Epithelial cell of esophagus (primary cell): ENCODE data around the gene IL17RB.
A peak's percentile ranks its signal among the peaks of the same experiment; 100 is the strongest.

Experiments used
- DNase-seq: peaks from one replicate; pipeline ENCODE4 v3.0.0; 2010; ENCODE audit warnings: low read depth
- H3K4me3 ChIP-seq: 2 replicates; pipeline ENCODE4 v1.5.1; 2011; ENCODE audit warnings: mild to moderate bottlenecking, low read length, control low read depth
- TF ChIP-seq, protein P1 (sequence below): IDR thresholded peaks from 2 replicates; pipeline ENCODE4 v1.5.1; 2011; ENCODE audit warnings: low read depth, mild to moderate bottlenecking, low read length, control low read depth, inconsistent platforms; ENCODE audit not compliant: insufficient read depth; ENCODE audit errors: missing control alignments

The IL17RB gene

DNA sequence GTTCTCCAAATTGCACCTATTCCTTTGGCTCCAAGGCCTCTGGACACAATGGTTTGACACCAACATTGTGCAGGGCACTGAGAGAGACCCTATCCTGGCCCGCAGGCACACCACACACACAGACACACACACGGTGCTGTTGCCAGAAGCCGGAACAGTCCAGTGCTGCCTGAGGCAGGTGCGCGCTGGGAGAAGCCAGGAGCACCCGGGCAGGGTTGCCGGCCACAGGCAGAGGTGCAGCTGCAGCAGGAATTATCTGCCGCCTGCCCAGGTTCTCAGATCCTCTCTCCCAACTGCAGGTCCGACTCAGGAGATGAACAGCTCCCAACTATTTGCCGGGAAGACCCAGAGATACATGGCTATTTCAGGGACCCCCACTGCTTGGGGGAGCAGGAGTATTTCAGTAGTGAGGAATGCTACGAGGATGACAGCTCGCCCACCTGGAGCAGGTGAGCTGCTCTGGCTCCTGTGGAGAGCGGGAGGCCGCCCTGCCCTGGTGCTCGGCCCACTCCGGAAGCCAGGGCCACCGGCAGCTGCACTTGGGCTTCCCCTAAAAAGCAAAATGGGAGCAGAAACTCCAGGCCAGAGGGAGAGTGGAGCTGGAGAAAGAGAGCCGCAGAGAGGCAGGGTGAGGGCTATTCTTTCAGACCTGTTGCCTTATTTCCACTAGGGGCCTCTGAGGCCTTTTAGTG lies 43.1 kb upstream of the IL17RB start:
- TF ChIP-seq, protein P1, sequence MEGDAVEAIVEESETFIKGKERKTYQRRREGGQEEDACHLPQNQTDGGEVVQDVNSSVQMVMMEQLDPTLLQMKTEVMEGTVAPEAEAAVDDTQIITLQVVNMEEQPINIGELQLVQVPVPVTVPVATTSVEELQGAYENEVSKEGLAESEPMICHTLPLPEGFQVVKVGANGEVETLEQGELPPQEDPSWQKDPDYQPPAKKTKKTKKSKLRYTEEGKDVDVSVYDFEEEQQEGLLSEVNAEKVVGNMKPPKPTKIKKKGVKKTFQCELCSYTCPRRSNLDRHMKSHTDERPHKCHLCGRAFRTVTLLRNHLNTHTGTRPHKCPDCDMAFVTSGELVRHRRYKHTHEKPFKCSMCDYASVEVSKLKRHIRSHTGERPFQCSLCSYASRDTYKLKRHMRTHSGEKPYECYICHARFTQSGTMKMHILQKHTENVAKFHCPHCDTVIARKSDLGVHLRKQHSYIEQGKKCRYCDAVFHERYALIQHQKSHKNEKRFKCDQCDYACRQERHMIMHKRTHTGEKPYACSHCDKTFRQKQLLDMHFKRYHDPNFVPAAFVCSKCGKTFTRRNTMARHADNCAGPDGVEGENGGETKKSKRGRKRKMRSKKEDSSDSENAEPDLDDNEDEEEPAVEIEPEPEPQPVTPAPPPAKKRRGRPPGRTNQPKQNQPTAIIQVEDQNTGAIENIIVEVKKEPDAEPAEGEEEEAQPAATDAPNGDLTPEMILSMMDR: no peak
- DNase-seq: no peak
- no peak overlapping the region for H3K4me3 ChIP-seq

DNA sequence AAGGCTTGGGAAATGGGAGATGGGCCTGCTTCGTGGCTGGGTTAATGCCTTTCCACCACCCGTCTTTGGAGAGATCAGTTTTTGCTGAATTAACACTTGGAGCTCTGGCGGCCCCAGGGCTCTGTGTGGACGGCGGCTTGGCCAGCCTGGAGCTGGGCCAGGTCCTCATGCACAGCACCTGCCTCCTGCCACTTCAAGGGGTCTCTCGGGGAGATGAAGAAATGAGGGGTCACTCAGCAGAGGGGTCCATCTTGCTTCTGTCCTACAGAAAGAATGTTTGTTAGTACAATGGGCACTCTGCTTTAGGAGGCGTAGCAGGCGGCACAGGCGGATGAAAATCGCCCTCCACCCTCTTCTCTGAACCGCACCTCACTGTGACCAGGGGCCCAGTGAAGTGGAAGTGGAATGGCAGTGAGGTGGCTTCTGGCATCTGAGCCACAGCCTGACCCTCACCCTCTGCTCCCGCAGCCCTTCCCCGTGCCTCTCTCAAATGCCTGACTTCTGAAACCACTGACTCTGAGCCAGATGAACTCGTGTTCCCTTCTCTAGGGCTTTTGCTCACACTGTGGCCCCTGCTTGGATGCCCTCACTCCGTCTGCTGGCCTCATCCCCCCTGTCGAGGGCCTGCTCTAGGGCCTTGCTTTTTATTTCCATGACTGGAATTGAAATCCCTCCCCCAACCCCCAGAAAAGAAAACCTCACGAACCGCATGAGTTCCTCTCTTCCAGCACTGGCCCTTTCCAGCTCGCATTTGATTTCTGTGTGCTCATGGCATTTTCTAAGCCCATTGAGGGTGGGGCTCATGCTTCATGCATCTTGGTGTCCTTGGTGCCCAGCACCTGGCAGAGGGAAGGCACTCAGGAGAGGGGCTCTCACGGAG lies 42.3 kb upstream of the IL17RB start:
- TF ChIP-seq, protein P1: no peak
- H3K4me3 ChIP-seq: no peak overlapping the region
- no peak for DNase-seq

DNA sequence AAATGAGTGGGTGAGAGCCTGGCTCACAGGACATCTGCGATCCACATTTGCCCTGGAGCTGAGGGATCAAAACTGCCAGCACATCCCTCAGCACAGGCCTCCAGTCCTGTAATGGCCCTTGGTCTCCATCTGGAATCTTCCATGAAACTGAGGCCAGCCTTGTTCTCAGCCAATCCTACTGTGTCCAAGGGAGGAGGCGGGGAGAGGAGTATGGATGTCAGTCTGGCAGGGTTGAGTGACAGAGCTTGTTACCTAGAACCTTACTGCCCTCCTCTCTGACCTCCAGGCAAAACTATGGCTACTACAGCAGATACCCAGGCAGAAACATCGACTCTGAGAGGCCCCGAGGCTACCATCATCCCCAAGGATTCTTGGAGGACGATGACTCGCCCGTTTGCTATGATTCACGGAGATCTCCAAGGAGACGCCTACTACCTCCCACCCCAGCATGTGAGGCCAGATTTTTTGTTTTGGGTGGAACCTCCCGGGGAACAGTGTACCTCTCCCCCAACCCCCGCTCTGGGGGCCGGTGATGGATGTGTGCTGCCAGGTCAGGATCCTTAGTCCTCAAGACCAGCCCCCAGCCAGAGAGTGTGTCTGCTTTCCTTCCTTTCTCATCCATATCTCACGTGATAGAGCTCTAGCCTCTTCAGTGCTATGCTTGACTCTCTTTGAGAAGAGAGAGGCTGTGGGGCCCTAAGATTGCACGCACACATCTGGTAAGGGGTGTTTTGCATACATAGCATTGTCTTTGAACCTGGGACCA lies 41.5 kb upstream of the IL17RB start:
- H3K4me3 ChIP-seq: no peak overlapping the region
- peak; percentile 55 for DNase-seq
- TF ChIP-seq, protein P1: no peak

DNA sequence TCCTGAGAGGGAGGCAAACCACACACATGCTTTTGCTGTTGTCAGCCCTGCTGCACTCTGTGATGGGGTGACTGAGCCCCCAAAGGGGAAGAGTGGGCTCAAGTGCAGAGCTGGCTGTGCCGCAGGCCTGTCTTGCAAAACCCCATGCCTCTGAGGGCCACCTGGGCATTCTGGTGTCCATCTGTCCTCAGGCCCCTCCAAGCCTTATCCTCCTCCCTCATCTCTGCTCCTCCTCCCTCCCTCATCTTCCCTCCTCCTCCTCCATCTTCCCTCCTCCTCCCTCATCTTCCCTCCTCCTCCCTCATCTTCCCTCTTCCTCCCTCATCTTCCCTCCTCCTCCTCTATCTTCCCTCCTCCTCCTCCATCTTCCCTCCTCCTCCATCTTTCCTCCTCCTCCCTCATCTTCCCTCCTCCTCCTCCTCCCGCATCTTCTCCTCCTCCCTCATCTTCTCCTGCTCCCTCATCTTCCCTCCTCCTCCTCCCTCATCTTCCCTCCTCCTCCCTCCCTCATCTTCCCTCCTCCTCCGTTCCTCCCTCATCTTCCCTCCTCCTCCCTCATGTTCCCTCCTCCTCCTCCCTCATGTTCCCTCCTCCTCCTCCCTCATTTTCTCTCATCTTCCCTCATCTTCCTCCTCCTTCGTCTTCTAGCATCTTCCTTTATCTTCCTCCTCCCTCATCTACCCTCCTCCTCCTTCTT lies 40.8 kb upstream of the IL17RB start:
- H3K4me3 ChIP-seq: no peak overlapping the region
- TF ChIP-seq, protein P1: no peak
- no peak for DNase-seq

DNA sequence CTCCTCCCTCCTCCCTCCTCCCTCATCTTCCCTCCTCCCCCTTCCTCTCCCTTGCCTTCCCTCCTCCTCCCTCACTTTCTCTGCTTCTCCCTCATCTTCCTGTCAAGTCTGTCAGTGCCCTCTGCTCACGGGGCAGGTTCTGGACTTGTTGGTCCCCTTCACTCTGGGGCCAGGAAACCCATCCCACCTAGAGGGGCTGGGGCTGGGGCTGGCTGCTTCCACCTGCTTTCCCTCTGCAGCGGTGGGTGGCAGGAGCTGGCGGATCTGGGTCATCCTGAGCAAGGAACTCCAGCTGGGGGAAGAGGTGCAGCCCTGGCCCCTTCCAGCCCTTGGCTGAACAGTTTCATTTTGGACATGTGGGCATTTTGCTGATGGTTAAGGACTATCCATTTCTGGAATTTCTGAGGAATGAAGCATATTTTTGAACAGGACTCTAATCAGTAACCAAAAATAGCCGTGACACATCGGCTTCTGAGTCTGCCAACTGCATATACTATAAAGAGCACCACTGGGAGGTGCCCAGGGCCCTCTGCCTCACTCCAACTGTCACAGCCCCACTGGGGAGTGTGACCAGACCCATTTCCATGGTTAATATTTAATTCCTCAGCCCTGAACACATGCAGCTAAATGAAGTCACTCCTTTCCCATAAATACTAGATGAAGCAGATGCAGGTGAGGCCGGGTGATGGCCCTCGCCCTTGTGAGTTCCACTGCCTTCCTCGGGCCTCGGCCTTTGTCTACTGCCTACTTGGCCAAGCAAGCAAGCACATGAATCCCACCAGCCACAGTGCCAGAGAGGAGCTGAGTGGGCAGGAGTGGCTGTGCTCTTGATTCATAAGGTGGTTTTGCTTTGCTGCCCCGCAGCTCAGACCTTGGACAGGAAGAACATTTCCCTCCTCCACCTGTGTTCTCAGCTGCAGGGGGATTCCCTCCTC lies 39.9 kb upstream of the IL17RB start:
- TF ChIP-seq, protein P1: no peak
- DNase-seq: no peak
- H3K4me3 ChIP-seq: no peak overlapping the region
